Loucy (cell line): ENCODE data around the gene DUSP16.

Experiments used
- H2AFZ ChIP-seq: fragments of 200-600 bp; sonication (generic); 2 replicates; pipeline ENCODE4 v1.6.0; 2016; ENCODE audit warnings: antibody characterized with exemption, mild to moderate bottlenecking, low read length, moderate library complexity
- H3F3A ChIP-seq: fragments of 200-600 bp; 2 replicates; pipeline ENCODE4 v1.6.0; 2016; ENCODE audit warnings: antibody characterized with exemption, low read depth, mild to moderate bottlenecking
- H3K27me3 ChIP-seq: fragments of 200-600 bp; sonication (generic); 2 replicates; pipeline ENCODE4 v1.6.1; 2014; ENCODE audit warnings: low read length, mild to moderate bottlenecking; ENCODE audit not compliant: insufficient read depth, poor library complexity, severe bottlenecking
- H3K36me3 ChIP-seq: fragments of 200-600 bp; sonication (generic); 2 replicates; pipeline ENCODE4 v1.6.1; 2016; ENCODE audit warnings: low read length; ENCODE audit not compliant: insufficient read depth
- H3K4me1 ChIP-seq: fragments of 200-600 bp; sonication (generic); 2 replicates; pipeline ENCODE4 v1.5.1; 2014; ENCODE audit warnings: low read length, mild to moderate bottlenecking; ENCODE audit not compliant: insufficient read depth, poor library complexity, severe bottlenecking
- H3K4me2 ChIP-seq: fragments of 200-600 bp; sonication (generic); 2 replicates; pipeline ENCODE4 v1.6.0; 2014; ENCODE audit warnings: antibody characterized with exemption, low read length, low read depth, mild to moderate bottlenecking; ENCODE audit not compliant: poor library complexity, severe bottlenecking
- H3K4me3 ChIP-seq: fragments of 200-600 bp; sonication (generic); 2 replicates; pipeline ENCODE4 v1.5.1; 2014; ENCODE audit warnings: low read length, mild to moderate bottlenecking, mixed read lengths; ENCODE audit not compliant: poor library complexity, severe bottlenecking
- H3K79me2 ChIP-seq: fragments of 200-600 bp; sonication (generic); 2 replicates; pipeline ENCODE4 v1.6.1; 2014; ENCODE audit warnings: low read length; ENCODE audit not compliant: insufficient read depth
- H3K9ac ChIP-seq: fragments of 200-600 bp; sonication (generic); 2 replicates; pipeline ENCODE4 v1.6.0; 2014; ENCODE audit warnings: mild to moderate bottlenecking, low read depth, low read length, moderate library complexity; ENCODE audit not compliant: poor library complexity, severe bottlenecking
- H3K9me2 ChIP-seq: fragments of 200-600 bp; sonication (generic); replicated peaks from 2 replicates; pipeline ENCODE4 v1.6.1; 2016; ENCODE audit warnings: low read depth, low read length, mixed read lengths
- H3K9me3 ChIP-seq: fragments of 200-600 bp; sonication (generic); 2 replicates; pipeline ENCODE4 v1.6.1; 2014; ENCODE audit warnings: mild to moderate bottlenecking, antibody characterized with exemption, low read length, low read depth; ENCODE audit not compliant: insufficient read depth
- H4K20me1 ChIP-seq: fragments of 200-600 bp; sonication (generic); 2 replicates; pipeline ENCODE4 v1.6.0; 2014; ENCODE audit warnings: antibody characterized with exemption, low read length, mild to moderate bottlenecking; ENCODE audit not compliant: insufficient read depth, poor library complexity, severe bottlenecking
- EZH2phosphoT487 ChIP-seq: fragments of 200-600 bp; IDR thresholded peaks from 2 replicates; pipeline ENCODE4 v1.6.1; 2018; ENCODE audit warnings: antibody characterized with exemption, mild to moderate bottlenecking, moderate library complexity, borderline replicate concordance
- TF ChIP-seq, protein P1 (sequence below): fragments of 200-600 bp; sonication (generic); conservative IDR thresholded peaks from 2 replicates; pipeline ENCODE4 v1.5.1; 2014; ENCODE audit warnings: mild to moderate bottlenecking, antibody characterized with exemption, low read length

DUSP16 gene, protein sequence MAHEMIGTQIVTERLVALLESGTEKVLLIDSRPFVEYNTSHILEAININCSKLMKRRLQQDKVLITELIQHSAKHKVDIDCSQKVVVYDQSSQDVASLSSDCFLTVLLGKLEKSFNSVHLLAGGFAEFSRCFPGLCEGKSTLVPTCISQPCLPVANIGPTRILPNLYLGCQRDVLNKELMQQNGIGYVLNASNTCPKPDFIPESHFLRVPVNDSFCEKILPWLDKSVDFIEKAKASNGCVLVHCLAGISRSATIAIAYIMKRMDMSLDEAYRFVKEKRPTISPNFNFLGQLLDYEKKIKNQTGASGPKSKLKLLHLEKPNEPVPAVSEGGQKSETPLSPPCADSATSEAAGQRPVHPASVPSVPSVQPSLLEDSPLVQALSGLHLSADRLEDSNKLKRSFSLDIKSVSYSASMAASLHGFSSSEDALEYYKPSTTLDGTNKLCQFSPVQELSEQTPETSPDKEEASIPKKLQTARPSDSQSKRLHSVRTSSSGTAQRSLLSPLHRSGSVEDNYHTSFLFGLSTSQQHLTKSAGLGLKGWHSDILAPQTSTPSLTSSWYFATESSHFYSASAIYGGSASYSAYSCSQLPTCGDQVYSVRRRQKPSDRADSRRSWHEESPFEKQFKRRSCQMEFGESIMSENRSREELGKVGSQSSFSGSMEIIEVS

DNA sequence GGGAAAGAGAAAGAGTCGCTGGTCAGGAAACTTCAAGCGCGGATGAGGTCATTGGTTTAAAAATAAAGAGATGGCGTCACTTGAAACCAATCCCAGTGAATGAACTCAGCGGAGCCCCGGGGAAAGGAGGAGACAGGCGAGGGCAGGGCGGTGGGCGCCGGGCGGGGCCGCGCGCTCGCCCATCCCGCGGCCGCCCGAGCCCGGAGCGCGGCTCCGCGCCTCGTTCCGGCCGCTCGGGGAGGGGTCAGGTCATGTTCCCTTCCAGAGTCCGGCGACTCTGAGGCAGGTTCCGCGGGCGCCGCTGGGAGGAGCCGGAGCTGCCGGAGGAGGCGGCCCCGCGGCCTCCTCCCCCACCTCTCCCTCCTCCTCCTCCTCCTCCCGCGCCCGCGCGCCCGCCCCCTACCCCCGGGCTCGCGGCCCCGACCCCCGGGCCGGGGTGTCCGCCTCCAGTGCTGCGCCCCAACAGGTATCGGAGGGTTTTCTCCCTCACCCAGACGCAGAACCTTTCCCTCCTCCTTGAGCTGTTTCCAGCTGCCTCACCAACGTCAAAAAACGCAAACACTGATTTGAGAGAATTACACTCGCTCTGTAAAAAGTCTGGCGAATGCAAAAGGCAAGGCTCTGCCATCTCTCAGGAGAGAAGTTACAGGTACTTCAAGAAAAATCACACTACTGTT, at the start of gene DUSP16:
Gene DUSP16 (minus strand): TSS at position 279 of the 677 bp plus-strand sequence. CDS start 41,765 bp downstream, outside the sequence.
- no peaks in the 10 kb centered on the region for H3K36me3 ChIP-seq
- no peaks in the 10 kb centered on the region for H3K9me2 ChIP-seq
- no peaks in the 10 kb centered on the region for H3K79me2 ChIP-seq
- H3K4me2 ChIP-seq, result peak within 1 kb of the TSS; percentile 94
- TF ChIP-seq, protein P1, sequence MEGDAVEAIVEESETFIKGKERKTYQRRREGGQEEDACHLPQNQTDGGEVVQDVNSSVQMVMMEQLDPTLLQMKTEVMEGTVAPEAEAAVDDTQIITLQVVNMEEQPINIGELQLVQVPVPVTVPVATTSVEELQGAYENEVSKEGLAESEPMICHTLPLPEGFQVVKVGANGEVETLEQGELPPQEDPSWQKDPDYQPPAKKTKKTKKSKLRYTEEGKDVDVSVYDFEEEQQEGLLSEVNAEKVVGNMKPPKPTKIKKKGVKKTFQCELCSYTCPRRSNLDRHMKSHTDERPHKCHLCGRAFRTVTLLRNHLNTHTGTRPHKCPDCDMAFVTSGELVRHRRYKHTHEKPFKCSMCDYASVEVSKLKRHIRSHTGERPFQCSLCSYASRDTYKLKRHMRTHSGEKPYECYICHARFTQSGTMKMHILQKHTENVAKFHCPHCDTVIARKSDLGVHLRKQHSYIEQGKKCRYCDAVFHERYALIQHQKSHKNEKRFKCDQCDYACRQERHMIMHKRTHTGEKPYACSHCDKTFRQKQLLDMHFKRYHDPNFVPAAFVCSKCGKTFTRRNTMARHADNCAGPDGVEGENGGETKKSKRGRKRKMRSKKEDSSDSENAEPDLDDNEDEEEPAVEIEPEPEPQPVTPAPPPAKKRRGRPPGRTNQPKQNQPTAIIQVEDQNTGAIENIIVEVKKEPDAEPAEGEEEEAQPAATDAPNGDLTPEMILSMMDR, result no peak
- TF ChIP-seq EZH2phosphoT487, result no peak
- H3K9me3 ChIP-seq, result no peaks in the 10 kb centered on the region
- H2AFZ ChIP-seq, result peak within 1 kb of the TSS; percentile 83
- peaks cover 9% of the 10 kb centered on the region for H3K4me1 ChIP-seq
- H3K27me3 ChIP-seq, result no peaks in the 10 kb centered on the region
- H3F3A ChIP-seq, result peaks cover 10% of the 10 kb centered on the region; the same call in 1 of the 2 replicates
- H3K4me3 ChIP-seq, result peak within 1 kb of the TSS; percentile 75
- peak within 1 kb of the TSS; percentile 68 for H3K9ac ChIP-seq
- H4K20me1 ChIP-seq, result no peaks in the 10 kb centered on the region

GRCh38 chr12:12612358-12612757, 49.7 kb upstream of the DUSP16 start:
- TF ChIP-seq EZH2phosphoT487, result no peak
- TF ChIP-seq, protein P1, result no peak
- peak overlapping the region; percentile 92 for H3K4me3 ChIP-seq

GRCh38 chr12:12611512-12612306, 49.0 kb upstream of the DUSP16 start, which contains the start of gene CREBL2:
CREBL2 (plus strand) TSS chr12:12611876; CDS start chr12:12612173, 297 bp downstream.
- H3K4me3 ChIP-seq, result peak within 1 kb of the TSS; percentile 92
- peak within 1 kb of the TSS; percentile 97 for H2AFZ ChIP-seq
- no peaks in the 10 kb centered on the region for H3K27me3 ChIP-seq
- no peaks in the 10 kb centered on the region for H3K9me2 ChIP-seq
- peak within 1 kb of the TSS; percentile 83 for H3K4me2 ChIP-seq
- no peaks in the 10 kb centered on the region for H3F3A ChIP-seq
- TF ChIP-seq, protein P1, result no peak
- no peak for TF ChIP-seq EZH2phosphoT487
- H3K36me3 ChIP-seq, result no peaks in the 10 kb centered on the region
- H4K20me1 ChIP-seq, result no peaks in the 10 kb centered on the region
- H3K79me2 ChIP-seq, result no peaks in the 10 kb centered on the region
- H3K4me1 ChIP-seq, result peaks cover 12% of the 10 kb centered on the region
- H3K9ac ChIP-seq, result peak within 1 kb of the TSS; percentile 85
- no peaks in the 10 kb centered on the region for H3K9me3 ChIP-seq

More at GRCh38 chr12:12612358-12612757, 49.7 kb upstream of the DUSP16 start:
- no peaks in the 10 kb centered on the region for H3K36me3 ChIP-seq
- H3K79me2 ChIP-seq, result no peaks in the 10 kb centered on the region
- H3F3A ChIP-seq, result no peaks in the 10 kb centered on the region
- H3K9ac ChIP-seq, result peak overlapping the region; percentile 85
- H3K4me2 ChIP-seq, result peak overlapping the region; percentile 83
- no peaks in the 10 kb centered on the region for H3K9me2 ChIP-seq
- H3K27me3 ChIP-seq, result no peaks in the 10 kb centered on the region
- H2AFZ ChIP-seq, result peak overlapping the region; percentile 97
- H4K20me1 ChIP-seq, result no peaks in the 10 kb centered on the region
- H3K9me3 ChIP-seq, result no peaks in the 10 kb centered on the region
- H3K4me1 ChIP-seq, result peaks cover 16% of the 10 kb centered on the region
